Upper lobe of right lung (tissue), 1 donor: ENCODE results near the gene LRRC27. TPM values are rescaled to one million over a fixed set of nuclear protein-coding genes. Genes with fewer than 3 reads are reported as not detected.
"Not testable (repeated sequence)": the region's sequence is repeated elsewhere in the genome, so short reads cannot be mapped to it uniquely, and the experiment has no call there.

ENCODE experiments used
- ATAC-seq: fragments of 200-7000 bp; cut with Tn5 transposase; one replicate; pipeline ENCODE4 v1.9.1; 2020; ENCODE audit warnings: mild to moderate bottlenecking, moderate library complexity
- DNase-seq: peaks from one replicate; pipeline ENCODE4 v3.0.0-alpha.2; 2020
- H3K27ac ChIP-seq: fragments of 200-600 bp; one replicate; pipeline ENCODE4 v1.8.0; 2022
- H3K27me3 ChIP-seq: fragments of 200-600 bp; one replicate; pipeline ENCODE4 v1.8.0; 2022; ENCODE audit warnings: mild to moderate bottlenecking
- H3K36me3 ChIP-seq: fragments of 200-600 bp; one replicate; pipeline ENCODE4 v1.8.0; 2022
- H3K4me1 ChIP-seq: fragments of 200-600 bp; one replicate; pipeline ENCODE4 v1.8.0; 2022
- H3K4me3 ChIP-seq: fragments of 200-600 bp; one replicate; pipeline ENCODE4 v1.8.0; 2022; ENCODE audit warnings: mild to moderate bottlenecking
- H3K9me3 ChIP-seq: fragments of 200-600 bp; one replicate; pipeline ENCODE4 v1.8.0; 2022
- intact Hi-C: fragments of 100-400 bp; cut with DNase I; formaldehyde crosslinking; loops from one replicate; pipeline ENCODE4 v1.11.0; 2022
- total RNA-seq: library from RNA; stranded (reverse); fragmentation: NEBNext Ultra II Directional; extraction: Animal tissue kit (Norgen Biotek cat#: 25700); gene quantifications from one replicate; pipeline ENCODE4 v1.2.1, GENCODE V29; 2021
- TF ChIP-seq, protein P1 (sequence below): fragments of 200-600 bp; IDR thresholded peaks from one replicate; pipeline ENCODE4 v1.8.0; 2022; ENCODE audit warnings: antibody characterized with exemption
- donor health status: DM: no; HTN: yes; CAD: no; lungs with severe emphysema.

Gene LRRC27
- total RNA-seq, 1 donor from 2014 or later: 6.3 TPM

DNA sequence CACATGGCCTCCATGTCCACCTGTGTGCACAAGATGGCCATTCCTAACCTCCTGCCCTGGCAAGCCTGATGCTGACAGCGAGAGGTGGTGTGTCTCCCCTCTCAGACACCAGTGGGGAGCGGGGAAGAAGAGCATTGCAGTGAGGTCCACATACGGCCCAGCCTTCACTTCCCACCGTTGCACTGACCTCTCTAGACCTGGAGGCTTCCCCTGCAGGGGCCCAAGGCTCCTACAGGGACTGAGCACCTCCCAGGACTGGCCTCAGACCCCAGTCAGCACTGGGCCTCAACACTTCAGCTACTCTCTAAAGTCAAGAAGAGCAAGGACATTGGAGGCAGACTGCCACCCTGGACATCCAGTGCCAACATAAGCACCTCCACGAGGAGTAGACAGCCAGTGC is 40.2 kb upstream of the LRRC27 start:
- no peak for DNase-seq
- ATAC-seq: no peak
- Histone ChIP-seq H3K27ac (no peak overlapping the region), H3K27me3 (no peaks in the 10 kb centered on the region), H3K36me3 (no peaks in the 10 kb centered on the region), H3K9me3 (no peaks in the 10 kb centered on the region), H3K4me3 (no peak overlapping the region), H3K4me1 (no peaks in the 10 kb centered on the region)
- TF ChIP-seq, protein P1, sequence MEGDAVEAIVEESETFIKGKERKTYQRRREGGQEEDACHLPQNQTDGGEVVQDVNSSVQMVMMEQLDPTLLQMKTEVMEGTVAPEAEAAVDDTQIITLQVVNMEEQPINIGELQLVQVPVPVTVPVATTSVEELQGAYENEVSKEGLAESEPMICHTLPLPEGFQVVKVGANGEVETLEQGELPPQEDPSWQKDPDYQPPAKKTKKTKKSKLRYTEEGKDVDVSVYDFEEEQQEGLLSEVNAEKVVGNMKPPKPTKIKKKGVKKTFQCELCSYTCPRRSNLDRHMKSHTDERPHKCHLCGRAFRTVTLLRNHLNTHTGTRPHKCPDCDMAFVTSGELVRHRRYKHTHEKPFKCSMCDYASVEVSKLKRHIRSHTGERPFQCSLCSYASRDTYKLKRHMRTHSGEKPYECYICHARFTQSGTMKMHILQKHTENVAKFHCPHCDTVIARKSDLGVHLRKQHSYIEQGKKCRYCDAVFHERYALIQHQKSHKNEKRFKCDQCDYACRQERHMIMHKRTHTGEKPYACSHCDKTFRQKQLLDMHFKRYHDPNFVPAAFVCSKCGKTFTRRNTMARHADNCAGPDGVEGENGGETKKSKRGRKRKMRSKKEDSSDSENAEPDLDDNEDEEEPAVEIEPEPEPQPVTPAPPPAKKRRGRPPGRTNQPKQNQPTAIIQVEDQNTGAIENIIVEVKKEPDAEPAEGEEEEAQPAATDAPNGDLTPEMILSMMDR: no peak
- intact Hi-C loops: no loop called here

DNA sequence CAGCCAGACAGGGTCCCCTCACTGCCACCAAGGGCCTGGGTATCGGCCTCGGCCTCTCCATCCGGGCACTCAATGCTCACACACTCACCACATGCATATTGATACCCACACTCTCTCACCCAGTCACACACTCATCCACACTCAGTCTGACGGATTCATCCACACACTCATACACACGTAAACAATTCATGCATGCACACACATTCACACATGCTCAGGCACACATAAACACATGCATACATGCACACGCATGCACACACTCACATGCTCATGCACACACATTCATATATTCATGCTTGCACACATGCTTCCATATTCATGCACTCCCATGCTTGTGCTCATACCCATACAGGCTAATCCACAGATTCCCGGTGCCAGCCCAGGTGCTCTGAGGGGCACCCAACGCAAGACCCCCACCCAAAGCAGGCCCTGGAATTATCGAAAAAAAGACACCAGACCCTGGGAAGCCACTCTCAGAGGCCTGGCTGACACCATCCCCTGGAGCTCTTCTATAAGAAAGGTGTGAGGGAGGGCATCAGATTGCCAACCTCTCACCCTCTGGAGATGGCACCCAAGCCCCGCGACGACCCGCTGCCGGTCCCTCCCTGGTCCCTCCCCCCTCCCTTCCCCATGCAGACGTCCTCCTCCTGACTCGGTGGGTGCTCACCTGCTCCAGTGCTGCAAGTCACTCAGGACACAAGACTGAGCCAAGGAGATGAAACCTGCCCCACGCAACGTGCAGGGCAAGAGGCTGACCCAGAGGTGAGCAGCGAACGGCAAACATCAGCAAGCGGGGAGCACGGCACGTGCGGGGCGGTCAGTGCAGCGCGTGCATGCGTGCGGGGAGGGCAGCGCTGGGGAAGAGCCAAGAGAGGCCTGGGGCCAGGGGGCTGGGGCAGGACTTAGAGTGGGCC is 39.4 kb upstream of the LRRC27 start:
- no peak overlapping the region for H3K4me3 ChIP-seq
- intact Hi-C loops: no loop called here
- TF ChIP-seq, protein P1: no peak
- peak; percentile 59 for DNase-seq
- H3K27me3 ChIP-seq: no peaks in the 10 kb centered on the region
- H3K27ac ChIP-seq: no peak overlapping the region
- no peaks in the 10 kb centered on the region for H3K4me1 ChIP-seq
- H3K9me3 ChIP-seq: no peaks in the 10 kb centered on the region
- no peaks in the 10 kb centered on the region for H3K36me3 ChIP-seq
- no peak for ATAC-seq

DNA sequence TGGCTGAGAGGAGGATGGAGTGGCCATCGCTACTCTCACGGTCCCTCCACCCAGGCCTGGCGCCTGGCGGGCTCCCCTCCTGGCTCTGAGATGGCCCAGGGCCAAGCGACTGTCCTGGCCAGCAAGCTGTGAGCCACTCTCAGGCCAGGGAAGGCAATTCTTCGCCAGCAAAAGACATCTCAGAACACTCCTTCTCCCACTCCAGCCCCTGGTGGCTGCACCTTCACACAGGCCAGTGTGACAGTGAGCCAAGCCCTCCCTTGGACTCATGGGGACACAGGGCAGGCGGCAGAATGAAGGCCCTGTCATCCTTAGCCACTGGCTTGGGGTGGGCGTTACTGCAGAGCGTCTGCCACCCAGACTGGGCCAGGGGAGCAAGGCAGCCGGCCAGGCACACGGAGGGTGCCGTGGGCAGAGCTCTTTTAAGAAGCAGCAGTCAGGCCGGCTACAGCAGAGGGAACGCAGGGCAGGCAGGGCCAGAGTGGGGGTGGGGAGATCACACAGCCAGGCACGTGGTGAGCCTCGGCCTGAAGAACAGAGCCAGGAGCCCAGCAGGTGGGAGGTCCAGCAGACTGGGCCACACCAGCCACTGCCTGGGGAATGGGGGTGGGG is 38.7 kb upstream of the LRRC27 start:
- H3K27me3 ChIP-seq: no peaks in the 10 kb centered on the region
- H3K36me3 ChIP-seq: no peaks in the 10 kb centered on the region
- H3K4me3 ChIP-seq: no peak overlapping the region
- peak; percentile 60 for DNase-seq
- ATAC-seq: peak; percentile 21
- no peaks in the 10 kb centered on the region for H3K4me1 ChIP-seq
- intact Hi-C loops: no loop called here
- TF ChIP-seq, protein P1: no peak
- H3K27ac ChIP-seq: no peak overlapping the region
- H3K9me3 ChIP-seq: no peaks in the 10 kb centered on the region

DNA sequence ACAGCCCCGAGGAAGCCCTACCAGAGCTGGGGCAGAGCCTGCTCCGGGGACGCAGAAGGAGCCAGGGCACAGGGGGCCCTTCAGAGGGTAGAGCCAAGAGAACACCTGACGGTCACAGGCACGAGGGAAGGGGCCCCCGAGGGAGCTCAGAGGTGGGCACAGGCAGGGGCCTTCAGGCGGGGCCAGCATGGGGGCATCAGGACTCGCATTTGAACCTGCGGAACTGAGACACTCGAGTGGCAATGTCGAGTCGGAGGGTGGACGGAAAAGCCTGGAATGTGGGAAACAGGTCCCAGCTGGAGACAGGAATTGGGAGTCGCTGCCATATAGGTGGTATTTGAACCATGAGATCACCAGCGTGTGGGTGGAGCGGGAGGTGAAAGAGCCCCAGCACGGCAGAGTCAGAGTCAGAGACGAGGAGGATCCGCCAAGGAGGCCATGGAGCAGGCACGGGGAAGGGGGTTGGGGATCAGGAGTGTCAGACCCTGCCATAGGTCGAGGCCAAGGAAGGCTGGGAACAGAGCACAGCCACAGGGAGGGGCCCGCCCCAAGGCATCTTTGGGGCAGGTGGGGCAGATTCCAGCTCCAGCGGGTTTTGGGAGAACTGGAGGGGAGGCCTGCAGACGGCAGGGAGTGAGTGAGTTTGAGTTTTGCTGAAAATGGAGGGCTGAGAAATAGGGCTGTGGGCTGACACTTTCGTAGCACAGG is 38.0 kb upstream of the LRRC27 start:
- Histone ChIP-seq H3K4me1 (no peaks in the 10 kb centered on the region), H3K27ac (no peak overlapping the region), H3K27me3 (no peaks in the 10 kb centered on the region), H3K9me3 (no peaks in the 10 kb centered on the region), H3K36me3 (no peaks in the 10 kb centered on the region), H3K4me3 (no peak overlapping the region)
- intact Hi-C loops: no loop called here
- no peak for ATAC-seq
- TF ChIP-seq, protein P1: no peak
- peak; percentile 41 for DNase-seq

DNA sequence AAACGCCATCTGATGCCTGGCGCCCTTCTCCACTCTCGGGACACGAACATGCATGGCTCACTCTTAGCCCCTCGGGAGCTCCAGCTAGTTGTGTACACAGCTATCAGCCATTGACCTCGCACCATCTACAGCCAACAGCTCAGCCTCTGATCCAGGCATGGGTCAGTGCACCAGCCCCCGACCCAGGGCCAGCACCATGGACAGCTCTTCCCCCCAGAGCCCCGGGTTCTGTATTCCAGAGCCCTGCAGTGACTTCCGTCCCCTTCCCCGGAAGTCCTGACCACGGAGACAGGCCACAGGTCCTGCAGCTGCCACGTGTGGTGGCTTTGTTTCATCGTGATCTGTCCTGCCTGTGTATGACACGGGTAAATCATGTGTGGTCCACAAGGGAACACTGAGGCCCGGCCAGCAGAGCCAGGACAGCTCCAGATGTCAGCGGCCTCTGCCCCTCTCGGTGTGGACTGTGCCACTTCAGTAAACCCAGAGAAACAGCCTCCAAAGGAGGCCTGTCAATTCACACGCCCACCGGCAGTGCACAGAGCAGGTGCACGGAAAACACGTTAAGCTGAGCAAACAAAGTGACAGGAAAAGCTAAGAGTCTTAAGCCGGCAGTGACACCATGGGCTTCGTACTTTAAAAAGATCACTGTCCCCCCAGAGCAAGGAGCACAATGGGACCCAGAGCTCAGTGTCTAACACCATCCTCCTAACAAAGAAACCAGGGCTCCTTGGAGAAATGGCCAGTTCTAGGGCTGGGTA is 37.3 kb upstream of the LRRC27 start:
- H3K4me3 ChIP-seq: no peak overlapping the region
- H3K27ac ChIP-seq: no peak overlapping the region
- H3K27me3 ChIP-seq: no peaks in the 10 kb centered on the region
- intact Hi-C loops: no loop called here
- H3K4me1 ChIP-seq: no peaks in the 10 kb centered on the region
- no peaks in the 10 kb centered on the region for H3K9me3 ChIP-seq
- TF ChIP-seq, protein P1: no peak
- ATAC-seq: no peak
- peak; percentile 58 for DNase-seq
- no peaks in the 10 kb centered on the region for H3K36me3 ChIP-seq

DNA sequence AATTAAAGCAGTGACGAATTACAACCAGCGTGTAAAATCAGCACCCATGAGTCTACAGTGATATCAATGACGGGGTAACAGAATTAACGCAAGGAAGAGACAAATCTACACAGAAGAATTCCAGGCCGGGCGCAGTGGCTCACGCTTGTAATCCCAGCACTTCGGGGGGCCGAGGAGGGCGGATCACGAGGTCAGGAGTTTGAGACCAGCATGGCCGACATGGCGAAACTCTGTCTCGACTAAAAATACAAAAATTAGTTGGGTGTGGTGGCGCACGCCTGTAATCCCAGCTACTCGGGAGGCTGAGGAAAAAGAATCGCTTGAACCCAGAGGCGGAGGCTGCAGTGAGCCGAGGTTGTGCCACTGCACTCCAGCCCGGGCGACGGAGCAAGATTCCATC is 36.5 kb upstream of the LRRC27 start:
- H3K27me3 ChIP-seq, ATAC-seq, intact Hi-C loops, H3K4me3 ChIP-seq, H3K27ac ChIP-seq, H3K9me3 ChIP-seq, H3K36me3 ChIP-seq, H3K4me1 ChIP-seq: not testable (repeated sequence)
- DNase-seq: peak; percentile 31
